Activated CD4-positive, alpha-beta memory T cell treated with anti-CD3 and anti-CD28 coated beads, Interleukin-2, amount 10 ng/mL, durations not matched to agents 7 days and 5 days (primary cell): ENCODE measurements around the gene GMIP. TPM values are rescaled to one million over a fixed set of nuclear protein-coding genes. Genes with fewer than 3 reads are reported as not detected.
"Not testable (repeated sequence)": the region's sequence is repeated elsewhere in the genome, so short reads cannot be mapped to it uniquely, and the experiment has no call there.

Source experiments
- CTCF ChIA-PET: fragments of 350-600 bp; sonication (Branson Sonifier 250); formaldehyde crosslinking; loops from one replicate; lab custom pipeline; 2021; ENCODE audit warnings: antibody characterized with exemption, inconsistent platforms; lab: Charles Lee
- POLR2A ChIA-PET: fragments of 350-600 bp; sonication (Branson Sonifier 250); formaldehyde crosslinking; loops from one replicate; lab custom pipeline; 2021; ENCODE audit warnings: antibody characterized with exemption; lab: Charles Lee
- DNase-seq: peaks from one replicate; pipeline ENCODE4 v3.0.0-alpha.2; 2020
- H3K27ac Mint-ChIP-seq: one replicate; pipeline ENCODE4 v1.8.0; 2021; ENCODE audit warnings: mild to moderate bottlenecking, mixed read lengths
- H3K27me3 Mint-ChIP-seq: one replicate; pipeline ENCODE4 v1.8.0; 2021; ENCODE audit warnings: mixed read lengths
- H3K36me3 Mint-ChIP-seq: one replicate; pipeline ENCODE4 v1.8.0; 2021; ENCODE audit warnings: low read depth, mixed read lengths
- H3K4me1 Mint-ChIP-seq: one replicate; pipeline ENCODE4 v1.8.0; 2021; ENCODE audit warnings: mixed read lengths
- H3K4me3 Mint-ChIP-seq: one replicate; pipeline ENCODE4 v1.8.0; 2021; ENCODE audit warnings: mild to moderate bottlenecking, mixed read lengths
- H3K9me3 Mint-ChIP-seq: one replicate; pipeline ENCODE4 v1.8.0; 2021; ENCODE audit warnings: mixed read lengths
- total RNA-seq, 2 experiments: library from RNA; stranded (reverse); gene quantifications; one replicate each; pipeline ENCODE4 v1.2.3, GENCODE V29; 2021

GMIP gene
- total RNA-seq, 2 experiments from 2014 or later: 111 to 112 TPM

DNA sequence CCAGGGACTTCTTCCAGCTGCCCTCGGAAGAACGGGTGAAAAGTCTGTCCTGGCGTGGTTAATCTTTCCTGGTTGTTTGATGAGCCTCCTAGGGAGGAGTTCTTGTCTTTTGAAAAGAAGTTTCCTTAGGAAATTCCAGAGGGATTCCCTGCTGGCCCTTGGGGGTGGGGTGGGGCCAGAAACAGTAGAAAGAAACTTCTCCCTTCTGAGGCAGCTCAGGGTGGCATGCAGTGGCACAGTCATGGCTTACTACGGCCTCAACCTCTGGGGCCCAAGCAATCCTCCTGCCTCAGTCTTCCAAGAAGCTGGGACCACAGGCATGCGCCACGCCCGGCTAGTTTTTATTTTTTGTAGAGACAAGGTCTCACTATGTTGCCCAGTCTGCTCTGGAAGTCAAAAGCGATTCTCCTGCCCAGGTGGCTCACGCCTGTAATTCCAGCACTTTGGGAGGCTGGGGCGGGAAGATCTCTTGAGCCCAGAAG, 26.7 kb upstream of the GMIP start:
- H3K4me3 Mint-ChIP-seq: peak overlapping the region; percentile 87
- H3K36me3 Mint-ChIP-seq: peaks cover 76% of the 10 kb centered on the region
- peak overlapping the region; percentile 99 for H3K27ac Mint-ChIP-seq
- H3K4me1 Mint-ChIP-seq: peaks cover 38% of the 10 kb centered on the region
- ChIA-PET CTCF (no interaction called here), POLR2A (interaction anchor here (0.9 to 4.1 kb wide), 15 partner anchors 10 to 895 kb away, joined by 3 to 66 read pairs (median 15); partner anchors contain the start of genes NDUFA13, TSSK6, ZNF14 and ZNF253)
- no peak for DNase-seq
- no peaks in the 10 kb centered on the region for H3K27me3 Mint-ChIP-seq
- H3K9me3 Mint-ChIP-seq: peaks cover 14% of the 10 kb centered on the region

DNA sequence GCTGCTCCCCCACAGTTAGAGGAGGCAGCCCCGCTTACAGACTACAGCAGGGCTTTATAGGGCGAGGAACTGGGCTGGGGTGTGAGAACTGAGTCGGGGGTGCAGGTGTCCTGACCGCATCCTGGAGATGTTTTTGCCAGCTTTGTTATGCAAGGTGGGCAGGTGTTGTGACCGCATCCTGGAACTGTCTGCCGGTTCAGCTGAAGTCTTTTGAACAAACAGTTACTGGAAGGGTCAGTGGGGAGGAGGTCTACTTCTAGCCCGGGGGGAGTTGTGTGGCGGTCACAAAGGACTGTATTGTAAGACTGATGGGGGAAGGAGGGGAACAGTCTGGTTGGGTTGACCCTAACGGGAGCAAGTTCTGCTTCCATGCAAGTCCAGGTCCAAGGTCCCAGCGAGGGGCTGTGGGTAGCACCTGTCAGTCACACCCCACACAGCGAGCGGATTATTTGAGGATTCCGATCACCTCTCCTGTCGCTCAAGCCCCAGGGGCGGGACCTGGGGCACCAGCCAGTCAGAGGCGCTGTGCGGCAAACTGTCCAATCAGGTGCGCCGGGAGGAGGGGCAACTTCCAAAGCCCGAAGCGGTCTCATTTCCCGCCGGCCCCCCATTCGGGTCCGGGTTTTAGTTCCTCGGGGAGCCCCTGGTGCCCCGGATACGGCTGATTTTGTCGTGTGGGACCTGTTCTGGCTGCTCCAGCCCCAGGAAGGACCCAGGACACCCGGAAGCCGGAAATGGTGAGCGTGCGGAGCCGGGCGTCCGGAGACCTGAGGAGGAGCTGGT, 25.0 kb upstream of the GMIP start, which contains the start of gene ZNF101:
ZNF101 (plus strand) TSS at position 610 of the 783 bp plus-strand sequence; CDS start at position 735, 125 bp downstream.
- Mint-ChIP-seq H3K27me3 (no peaks in the 10 kb centered on the region), H3K4me3 (peak within 1 kb of the TSS; percentile 87), H3K4me1 (peaks cover 33% of the 10 kb centered on the region), H3K27ac (peak within 1 kb of the TSS; percentile 99), H3K36me3 (peaks cover 64% of the 10 kb centered on the region), H3K9me3 (peaks cover 10% of the 10 kb centered on the region)
- ChIA-PET CTCF (interaction anchor here (1.4 kb wide), 1 partner anchor 136 kb away, joined by 4 read pairs; no protein-coding TSS in a partner anchor), POLR2A (interaction anchor here (0.6 to 4.1 kb wide), 42 partner anchors 11 to 1838 kb away, joined by 3 to 66 read pairs (median 4); partner anchors contain the start of genes GATAD2A, GMIP, NDUFA13 and PBX4)
- DNase-seq: peak; percentile 97

DNA sequence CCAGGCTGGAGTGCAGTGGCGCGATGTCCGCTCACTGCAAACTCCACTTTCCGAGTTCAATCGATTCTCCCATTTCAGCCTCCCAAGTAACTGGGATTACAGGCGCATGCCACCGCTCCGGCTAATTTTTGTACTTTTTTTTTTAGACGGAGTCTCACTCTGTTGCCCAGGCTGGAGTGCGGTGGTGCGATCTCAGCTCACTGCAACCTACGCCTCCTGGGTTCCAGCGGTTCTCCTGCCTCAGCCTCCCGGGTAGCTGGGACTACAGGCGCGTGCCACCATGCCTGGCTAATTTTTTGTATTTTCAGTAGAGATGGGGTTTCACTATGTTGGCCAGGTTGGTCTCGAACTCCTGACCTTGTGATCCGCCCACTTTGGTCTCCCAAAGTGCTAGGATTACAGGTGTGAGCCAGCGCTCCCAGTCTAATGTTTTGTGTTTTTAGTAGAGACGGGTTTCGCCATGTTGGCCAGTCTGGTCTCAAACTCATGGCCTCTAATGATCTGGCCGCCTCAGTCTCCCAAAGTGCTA, 22.0 kb upstream of the GMIP start:
- H3K9me3 Mint-ChIP-seq, H3K27me3 Mint-ChIP-seq, CTCF ChIA-PET, DNase-seq: not testable (repeated sequence)
- H3K27ac Mint-ChIP-seq: peak overlapping the region; percentile 54
- H3K4me1 Mint-ChIP-seq: peaks cover 45% of the 10 kb centered on the region
- POLR2A ChIA-PET: interaction anchor here (0.7 kb wide), 1 partner anchor 176 kb away, joined by 3 read pairs; no protein-coding TSS in a partner anchor
- peak overlapping the region; percentile 24 for H3K4me3 Mint-ChIP-seq
- H3K36me3 Mint-ChIP-seq: peaks cover 59% of the 10 kb centered on the region

DNA sequence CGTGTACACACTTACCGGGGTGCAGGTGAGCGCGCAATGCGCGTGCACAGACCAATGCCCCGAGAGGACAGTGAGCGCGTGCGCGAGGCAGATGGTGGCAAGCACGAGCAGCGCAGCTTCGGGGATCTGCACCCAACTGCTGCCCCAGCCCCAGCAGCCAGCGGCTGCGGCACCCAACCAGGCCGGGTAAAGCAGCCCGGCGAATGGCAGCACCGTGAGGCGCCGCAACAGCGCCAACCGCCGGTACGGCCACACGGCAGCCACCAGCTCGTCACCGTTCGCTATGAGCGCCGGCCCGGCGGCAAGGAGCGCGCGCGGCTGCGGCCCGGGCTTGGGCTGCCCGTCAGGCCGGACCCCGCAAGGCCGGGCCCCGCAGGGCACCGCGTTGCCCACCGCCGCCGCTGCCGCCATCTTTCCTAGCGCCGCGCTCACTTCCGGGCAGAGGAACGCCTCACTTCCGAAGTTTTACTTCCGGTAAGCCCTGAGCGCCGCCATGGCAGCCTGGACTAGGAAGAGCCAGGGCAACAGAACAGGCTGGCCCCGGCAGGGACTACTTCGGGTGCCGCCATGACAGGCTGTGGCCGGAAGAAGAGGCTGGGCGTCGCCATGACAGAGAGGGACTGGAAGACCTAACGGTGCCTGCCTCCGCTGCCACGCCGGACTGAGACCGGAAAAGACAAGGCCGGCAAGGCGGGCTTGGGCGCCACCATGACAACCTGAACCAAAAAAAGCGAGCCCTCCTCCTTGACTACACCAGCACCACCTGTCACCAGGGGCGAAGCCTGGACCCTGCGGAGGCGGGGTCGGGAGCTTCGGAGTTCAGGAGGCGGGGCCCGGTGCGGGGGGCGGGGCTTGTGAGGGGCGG, 20.0 kb upstream of the GMIP start, which contains the start of gene ATP13A1:
ATP13A1 (minus strand) TSS at position 421 of the 865 bp plus-strand sequence; CDS start at position 411, 10 bp downstream.
- DNase-seq: peak; percentile 95
- peak within 1 kb of the TSS; percentile 81 for H3K4me3 Mint-ChIP-seq
- ChIA-PET POLR2A (interaction anchor here (0.7 to 4.6 kb wide), 33 partner anchors 9 to 760 kb away, joined by 3 to 50 read pairs (median 6); partner anchors contain the start of genes GMIP, NDUFA13, TSSK6 and ZNF14), CTCF (interaction anchor here (0.5 to 3.8 kb wide), 5 partner anchors 19 to 131 kb away, joined by 3 to 13 read pairs (median 6); partner anchors contain the start of gene GMIP)
- no peaks in the 10 kb centered on the region for H3K27me3 Mint-ChIP-seq
- H3K9me3 Mint-ChIP-seq: no peaks in the 10 kb centered on the region
- peak within 1 kb of the TSS; percentile 98 for H3K27ac Mint-ChIP-seq
- peaks cover 60% of the 10 kb centered on the region for H3K36me3 Mint-ChIP-seq
- H3K4me1 Mint-ChIP-seq: peaks cover 41% of the 10 kb centered on the region

DNA sequence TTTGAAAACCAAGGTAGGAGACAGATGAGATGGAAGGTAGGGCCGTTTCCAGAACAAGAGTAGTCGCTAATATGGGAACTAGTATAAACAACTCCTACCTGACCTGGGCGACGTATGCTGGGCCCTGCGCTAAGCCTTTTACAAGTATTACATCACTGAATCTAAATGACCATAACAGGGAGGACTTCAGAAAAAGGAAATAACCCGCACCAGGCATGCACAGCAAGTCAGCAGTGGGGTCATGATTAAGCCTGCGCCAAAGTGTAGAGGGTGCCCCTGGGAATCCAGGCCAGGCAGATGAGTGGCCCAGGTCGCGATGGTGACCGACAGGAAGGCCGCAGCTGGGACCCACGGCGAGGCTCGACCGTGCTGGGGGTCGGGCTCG, 19.4 kb upstream of the GMIP start:
- H3K4me1 Mint-ChIP-seq: peaks cover 34% of the 10 kb centered on the region
- no peak for DNase-seq
- ChIA-PET CTCF (interaction anchor here (0.6 to 3.8 kb wide), 4 partner anchors 19 to 131 kb away, joined by 3 to 13 read pairs (median 8); partner anchors contain the start of gene GMIP), POLR2A (interaction anchor here (0.7 to 4.6 kb wide), 30 partner anchors 9 to 1843 kb away, joined by 3 to 50 read pairs (median 8); partner anchors contain the start of genes GMIP, NDUFA13, TSSK6 and ZNF14)
- H3K27me3 Mint-ChIP-seq: no peaks in the 10 kb centered on the region
- H3K9me3 Mint-ChIP-seq: no peaks in the 10 kb centered on the region
- H3K36me3 Mint-ChIP-seq: peaks cover 60% of the 10 kb centered on the region
- H3K4me3 Mint-ChIP-seq: peak overlapping the region; percentile 81
- H3K27ac Mint-ChIP-seq: peak overlapping the region; percentile 96

DNA sequence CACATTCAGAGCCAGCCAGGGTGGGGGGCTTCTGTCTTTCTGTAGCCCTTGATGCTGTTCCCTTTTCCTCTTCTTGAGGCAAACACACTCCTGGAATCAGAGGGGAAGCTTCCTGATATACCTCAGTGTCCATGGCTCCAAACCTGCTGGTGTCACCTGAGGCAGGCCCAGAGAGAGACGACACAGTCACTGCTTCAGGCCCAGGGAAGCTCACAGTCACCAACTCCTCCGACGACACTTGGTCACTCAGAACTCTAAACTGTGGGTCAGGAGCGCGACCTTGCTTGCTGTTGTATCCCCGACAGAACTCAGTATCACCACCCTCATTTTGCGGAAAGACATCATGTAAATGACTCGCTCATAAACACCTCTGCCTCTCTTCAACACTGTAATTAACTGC, 18.9 kb upstream of the GMIP start:
- Mint-ChIP-seq H3K36me3 (peaks cover 59% of the 10 kb centered on the region), H3K9me3 (no peaks in the 10 kb centered on the region), H3K4me1 (peaks cover 29% of the 10 kb centered on the region), H3K4me3 (peak overlapping the region; percentile 81), H3K27me3 (no peaks in the 10 kb centered on the region), H3K27ac (peak overlapping the region; percentile 96)
- no peak for DNase-seq
- ChIA-PET CTCF (interaction anchor here (0.7 to 3.8 kb wide), 9 partner anchors 18 to 593 kb away, joined by 3 to 13 read pairs (median 3); partner anchors contain the start of genes GMIP, NDUFA13, TSSK6 and ZNF506), POLR2A (interaction anchor here (0.7 to 4.6 kb wide), 31 partner anchors 10 to 1843 kb away, joined by 3 to 50 read pairs (median 7); partner anchors contain the start of genes GMIP, NDUFA13, TSSK6 and ZNF14)

DNA sequence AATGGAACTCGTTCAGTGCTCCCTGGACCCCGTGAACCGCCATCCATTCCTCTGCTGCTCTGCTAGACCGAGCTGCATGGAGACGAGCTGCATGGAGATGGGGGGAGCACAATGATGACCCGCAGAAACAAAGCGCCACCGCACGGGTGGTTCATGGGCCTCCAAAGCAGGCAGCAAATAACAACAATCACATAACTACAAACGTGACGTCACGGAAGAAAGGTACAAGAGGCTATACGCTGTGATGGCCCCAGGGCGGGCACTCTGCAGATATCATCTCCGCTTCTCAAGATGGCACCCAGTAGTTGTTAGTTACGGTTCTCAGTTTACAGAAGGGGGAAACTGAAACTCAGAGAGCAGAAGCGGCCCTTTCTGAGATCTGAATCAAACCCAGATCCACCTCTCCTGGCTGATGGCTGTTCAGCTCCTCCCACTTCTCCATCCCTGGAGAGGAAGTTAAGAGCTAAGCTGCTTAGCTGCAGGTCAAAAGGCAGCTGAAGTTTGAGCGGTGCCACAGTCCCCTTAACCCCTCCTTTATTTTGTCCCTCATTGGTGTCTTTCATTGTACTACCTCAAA, 18.3 kb upstream of the GMIP start:
- ChIA-PET CTCF (interaction anchor here (0.7 to 3.8 kb wide), 8 partner anchors 18 to 593 kb away, joined by 3 to 13 read pairs (median 3); partner anchors contain the start of genes GMIP, NDUFA13, TSSK6 and ZNF506), POLR2A (interaction anchor here (0.7 to 4.6 kb wide), 27 partner anchors 10 to 1844 kb away, joined by 3 to 50 read pairs (median 8); partner anchors contain the start of genes GMIP, NDUFA13, TSSK6 and ZNF14)
- H3K27ac Mint-ChIP-seq: peak overlapping the region; percentile 96
- DNase-seq: peak; percentile 76
- H3K27me3 Mint-ChIP-seq: no peaks in the 10 kb centered on the region
- no peaks in the 10 kb centered on the region for H3K9me3 Mint-ChIP-seq
- H3K4me3 Mint-ChIP-seq: peak overlapping the region; percentile 81
- H3K4me1 Mint-ChIP-seq: peaks cover 26% of the 10 kb centered on the region
- H3K36me3 Mint-ChIP-seq: peaks cover 59% of the 10 kb centered on the region

DNA sequence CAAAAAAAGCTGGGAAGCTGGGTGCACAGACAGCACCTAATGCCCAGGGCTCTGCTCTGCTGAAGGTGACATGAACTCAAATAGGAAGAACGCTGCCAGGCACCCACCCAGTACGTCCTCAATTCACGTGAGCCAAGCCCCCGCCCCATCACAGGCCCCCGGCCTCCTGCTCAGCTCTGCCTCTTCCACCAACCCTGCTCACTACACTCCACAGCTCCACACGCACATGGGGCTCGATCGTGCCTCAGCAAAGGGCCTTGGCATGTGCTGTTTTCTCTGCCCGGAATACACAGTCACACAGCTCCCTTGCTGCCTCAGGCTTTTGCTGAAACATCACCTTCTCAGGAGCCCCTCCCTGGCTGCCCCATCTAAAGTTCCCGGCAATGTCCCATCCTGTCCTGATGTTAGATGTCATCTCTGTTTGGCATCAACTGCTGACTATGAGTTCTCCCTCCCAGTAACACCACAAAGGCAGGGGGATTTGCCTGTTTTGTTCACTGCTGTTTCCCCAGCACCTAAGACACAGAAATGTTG, 17.8 kb upstream of the GMIP start:
- peaks cover 63% of the 10 kb centered on the region for H3K36me3 Mint-ChIP-seq
- H3K27me3 Mint-ChIP-seq: no peaks in the 10 kb centered on the region
- peaks cover 24% of the 10 kb centered on the region for H3K4me1 Mint-ChIP-seq
- H3K9me3 Mint-ChIP-seq: no peaks in the 10 kb centered on the region
- POLR2A ChIA-PET: interaction anchor here (0.7 to 4.6 kb wide), 20 partner anchors 8 to 506 kb away, joined by 3 to 50 read pairs (median 10); partner anchors contain the start of genes GMIP, NDUFA13, TSSK6 and ZNF14
- DNase-seq: no peak
- H3K27ac Mint-ChIP-seq: peak overlapping the region; percentile 96
- CTCF ChIA-PET: interaction anchor here (0.9 to 3.8 kb wide), 7 partner anchors 17 to 160 kb away, joined by 3 to 13 read pairs (median 3); partner anchors contain the start of genes GMIP, NDUFA13, TSSK6 and ZNF506
- H3K4me3 Mint-ChIP-seq: peak overlapping the region; percentile 81

DNA sequence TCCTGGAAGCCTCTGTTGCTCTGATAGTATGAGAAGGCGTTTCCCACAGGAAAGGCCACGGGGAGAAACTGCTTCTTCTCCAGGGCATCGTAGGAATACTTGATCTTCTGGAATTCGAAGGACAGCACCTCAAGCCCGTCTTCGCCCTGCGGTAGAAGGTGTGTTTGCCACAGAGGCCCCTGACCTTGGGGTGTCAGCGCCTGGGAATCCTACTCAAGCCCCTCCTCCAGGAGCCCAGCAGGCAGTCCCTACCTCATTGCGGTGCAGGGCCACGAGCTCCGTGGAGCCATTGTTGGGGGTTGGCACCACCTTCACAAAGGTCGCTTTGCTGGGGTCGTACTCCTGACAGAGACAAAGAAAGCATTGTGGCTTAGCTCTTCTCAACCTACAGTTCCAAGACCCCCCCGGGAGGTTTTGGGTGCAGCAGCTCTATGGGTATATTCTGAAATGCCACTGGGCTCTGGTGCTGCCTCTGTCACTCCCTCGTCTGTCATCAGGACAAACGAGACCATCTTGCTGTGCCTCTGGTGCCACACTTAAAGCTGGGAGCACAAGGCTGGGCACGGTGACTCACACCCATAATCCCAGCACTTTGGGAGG, 16.3 kb upstream of the GMIP start:
- POLR2A ChIA-PET: interaction anchor here (1.5 to 4.6 kb wide), 3 partner anchors 8 to 207 kb away, joined by 7 to 50 read pairs (median 36); partner anchors contain the start of gene ZNF253

DNA sequence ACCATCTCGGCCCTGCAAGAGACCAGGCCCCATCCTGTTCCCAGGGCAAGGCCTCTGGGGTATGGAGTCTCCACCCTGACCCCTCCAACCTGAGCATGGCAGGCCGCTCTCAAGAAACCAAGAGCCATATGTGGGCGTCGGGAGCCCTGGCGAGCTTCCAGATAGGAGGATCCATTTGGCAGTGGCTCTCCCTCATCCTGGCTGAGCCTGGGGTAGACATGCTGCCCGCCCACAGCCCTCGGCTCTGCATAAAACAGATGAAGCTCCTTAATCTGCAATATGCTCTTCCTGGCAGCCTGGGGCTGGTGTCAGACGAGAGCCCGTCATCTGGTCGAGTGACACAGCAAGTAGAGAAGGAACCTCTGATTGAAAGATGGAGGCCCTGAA, 13.9 kb upstream of the GMIP start:
- Mint-ChIP-seq H3K27ac (no peak overlapping the region), H3K4me3 (no peak overlapping the region), H3K4me1 (peaks cover 19% of the 10 kb centered on the region), H3K27me3 (no peaks in the 10 kb centered on the region), H3K9me3 (no peaks in the 10 kb centered on the region), H3K36me3 (peaks cover 82% of the 10 kb centered on the region)
- ChIA-PET POLR2A (interaction anchor here (1.1 kb wide), 1 partner anchor 12 kb away, joined by 3 read pairs; the partner anchor contains the start of gene ZNF101), CTCF (interaction anchor here (0.7 kb wide), 1 partner anchor 103 kb away, joined by 3 read pairs; no protein-coding TSS in a partner anchor)
- no peak for DNase-seq

More for the DNA sequence above, 16.3 kb upstream of the GMIP start:
- DNase-seq: no peak
- H3K27me3 Mint-ChIP-seq: no peaks in the 10 kb centered on the region
- no peaks in the 10 kb centered on the region for H3K9me3 Mint-ChIP-seq
- peaks cover 24% of the 10 kb centered on the region for H3K4me1 Mint-ChIP-seq
- no peak overlapping the region for H3K4me3 Mint-ChIP-seq
- CTCF ChIA-PET: interaction anchor here (3.8 kb wide), 1 partner anchor 16 kb away, joined by 13 read pairs; the partner anchor contains the start of gene GMIP
- H3K27ac Mint-ChIP-seq: peak overlapping the region; percentile 59
- peaks cover 75% of the 10 kb centered on the region for H3K36me3 Mint-ChIP-seq
